Heart right ventricle (tissue), 16 donors: ENCODE measurements around the gene ZDHHC1. TPM values are rescaled to one million over a fixed set of nuclear protein-coding genes. Genes with fewer than 3 reads are reported as not detected.

Source experiments
- ATAC-seq, 8 donors: fragments of 200-7000 bp; cut with Tn5 transposase; one replicate each; pipeline ENCODE4 v1.9.1; 2020; ENCODE audit warnings: mild to moderate bottlenecking in 8 of 8, moderate library complexity in 8 of 8, moderate number of reproducible peaks in 1 of 8
- DNase-seq, 2 donors: peaks; one replicate each; pipeline ENCODE4 v3.0.0-alpha.2; 2020
- H3K27ac ChIP-seq, 10 donors: fragments of 200-600 bp; sonication (generic) in 2 of 10; one replicate each; pipeline versions ENCODE4 v1.5.0 to v1.8.0; 2020 to 2022; ENCODE audit warnings: mild to moderate bottlenecking in 3 of 10
- H3K27me3 ChIP-seq, 7 donors: fragments of 200-600 bp; one replicate each; pipeline ENCODE4 v1.8.0; 2021 to 2022; ENCODE audit warnings: mild to moderate bottlenecking in 2 of 7
- H3K36me3 ChIP-seq, 9 donors: fragments of 200-600 bp; sonication (generic) in 1 of 9; one replicate each; pipeline versions ENCODE4 v1.5.0 to v1.8.0; 2020 to 2022; ENCODE audit warnings: mild to moderate bottlenecking in 2 of 9
- H3K4me1 ChIP-seq, 9 donors: fragments of 200-600 bp; sonication (generic) in 1 of 9; one replicate each; pipeline versions ENCODE4 v1.5.0 to v1.8.0; 2020 to 2022; ENCODE audit warnings: mild to moderate bottlenecking in 4 of 9
- H3K4me3 ChIP-seq, 10 donors: fragments of 200-600 bp; sonication (generic) in 2 of 10; one replicate each; pipeline versions ENCODE4 v1.5.0 to v1.8.0; 2020 to 2022; ENCODE audit warnings: mild to moderate bottlenecking in 7 of 10, moderate library complexity in 2 of 10
- H3K9me3 ChIP-seq, 11 donors: fragments of 200-600 bp in 10 of 11; sonication (generic) in 2 of 11; one replicate each; pipeline versions ENCODE4 v1.5.0 to v1.8.0; 2013 to 2022; ENCODE audit warnings: mild to moderate bottlenecking in 2 of 11, control low read depth in 1 of 11, moderate library complexity in 1 of 11
- CTCF ChIP-seq, 9 donors: fragments of 200-600 bp; sonication (generic) in 2 of 9; IDR thresholded peaks; one replicate each; pipeline versions ENCODE4 v1.5.0 to v1.8.0; 2021 to 2022; ENCODE audit warnings: antibody characterized with exemption in 9 of 9, mild to moderate bottlenecking in 5 of 9, moderate library complexity in 1 of 9
- whole genome bisulfite sequencing, 2 donors: extraction: QIAGEN DNeasy Blood & Tissue Kit; methylation state at CpG; one replicate each; pipeline ENCODE4 v1.1.7; 2013; ENCODE audit warnings: inconsistent platforms in 1 of 2; 5-methylcytosine and 5-hydroxymethylcytosine counted together
- intact Hi-C, 10 donors: fragments of 100-400 bp; cut with DNase I; formaldehyde crosslinking; loops; one replicate each; pipeline versions ENCODE4 v1.11.1 to v1.14.2; 2022
- polyA plus RNA-seq, 2 donors: library from polyadenylated mRNA; stranded (reverse); fragments of 200-250 nt; gene quantifications; one replicate each; pipeline ENCODE4 v1.2.3, GENCODE V29; 2013
- total RNA-seq, 10 donors: library from RNA; stranded (reverse); fragmentation: NEBNext Ultra II Directional in 3 of 10; extraction: Animal tissue kit (Norgen Biotek cat#: 25700) in 3 of 10; gene quantifications; one replicate each; pipeline versions ENCODE4 v1.2.1 to v1.2.4, GENCODE V29; 2021 to 2023
- donor health status: Arrhythmogenic right ventricular cardiomyopathy.
- donor health status: ischemic (EF 13 %, LVEDD 7.1; RV severe dilation, severe dysfunction).
- donor health status: healthy with polysubstance abuse.
- donor health status: DM: no; HTN: yes; CAD: no.
- donor health status: DM: no; HTN: no; CAD: no.
- donor health status: ischemic (EF 25% LVEDD 6.9; RV normal size, moderate dysfunction).
- donor health status: ischemic (EF 25% LVEDD 5.7; RV mildly dilated, moderate dysfunction).
- donor health status: healthy.
- donor health status: DM: yes; HTN: yes; CAD: no.
- donor health status: Ischemic cardiomyopathy.
- donor health status: ischemic (EF 35%, LVEDD 5.7; RV mildly dilated, moderate dysfunction).
- donor health status: nonischemic (EF 11% LVEDD 7.7; RV severe dilation, severe dysfunction).
- donor health status: DM: yes; HTN: yes; CAD: no.
- donor health status: PGD.
- donor health status: ischemic (EF 29% LVEDD 5.4; RV normal size, mild dysfunction).
- donor health status: nonischemic (EF 23%, LVEDD 6.1; RV moderate dilation, normal function).

The ZDHHC1 gene
- total and polyA plus RNA-seq, 12 donors, result 3.2 to 6.3 (median 4.1) TPM

- intact Hi-C loops, result loop anchor here in 1 of 10 donors (10.0 kb wide), 1 partner anchor 82 kb away; no protein-coding TSS in a partner anchor
- TF ChIP-seq CTCF (IDR thresholded peaks at IDR 0.05), result peak; percentile 20 to 63 (median 54)
- H3K4me1 ChIP-seq, result peaks cover 45 to 75% (median 64%) of the 10 kb centered on the region in 9 donors
- 31 to 36% methylated on average over 6 of the region's 6 CpGs for WGBS, 2 donors
- ATAC-seq, result peak; percentile 18 to 73 (median 34)
- no peak overlapping the region for H3K4me3 ChIP-seq
- H3K36me3 ChIP-seq, result peaks cover 0 to 44% (median 4%) of the 10 kb centered on the region in 9 donors
- no peaks in the 10 kb centered on the region for H3K27me3 ChIP-seq
- DNase-seq, result peak; percentile 56 to 67
- peak overlapping the region in 9 of 10 donors; percentile 39 to 87 (median 69) for H3K27ac ChIP-seq
- no peaks in the 10 kb centered on the region for H3K9me3 ChIP-seq
Observed at GRCh38 chr16:67456391-67457081, 40.3 kb upstream of the ZDHHC1 start.

GRCh38 chr16:67454852-67455251 lies 38.6 kb upstream of the ZDHHC1 start:
- Histone ChIP-seq H3K9me3 (no peaks in the 10 kb centered on the region), H3K27me3 (no peaks in the 10 kb centered on the region), H3K36me3 (peaks cover 0 to 51% (median 4%) of the 10 kb centered on the region in 9 donors), H3K27ac (no peak overlapping the region), H3K4me3 (no peak overlapping the region), H3K4me1 (peaks cover 36 to 75% (median 61%) of the 10 kb centered on the region in 9 donors)
- WGBS, 2 donors, result 93 to 95% methylated on average over 6 of the region's 6 CpGs
- DNase-seq (no peak), ATAC-seq (no peak)
- TF ChIP-seq CTCF (IDR thresholded peaks at IDR 0.05), result no peak
- intact Hi-C loops, result loop anchor here in 1 of 10 donors (10.0 kb wide), 1 partner anchor 80 kb away; no protein-coding TSS in a partner anchor

DNA sequence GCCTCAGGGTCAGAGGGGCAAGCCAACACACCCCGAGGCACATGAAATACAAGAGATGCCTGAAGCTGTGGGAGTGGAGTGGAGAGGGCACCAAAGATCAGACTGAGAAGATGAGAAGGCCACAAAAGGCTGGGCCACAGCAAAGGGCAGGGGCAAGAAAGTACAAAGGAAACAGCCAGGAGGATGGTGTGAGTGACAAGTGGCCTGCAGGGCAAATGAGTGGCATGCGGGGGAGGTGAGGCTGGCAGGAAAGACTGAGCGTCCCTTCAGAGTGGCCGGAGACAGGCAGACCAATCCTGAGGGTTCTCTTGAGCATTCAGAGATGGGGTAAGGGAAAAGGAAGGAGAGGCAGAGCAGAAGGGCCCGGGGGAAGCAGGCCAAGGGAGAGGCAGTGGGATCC lies 37.8 kb upstream of the ZDHHC1 start:
- DNase-seq (no peak), ATAC-seq (no peak)
- Histone ChIP-seq H3K4me3 (no peak overlapping the region), H3K36me3 (peaks cover 0 to 59% (median 4%) of the 10 kb centered on the region in 9 donors), H3K9me3 (no peaks in the 10 kb centered on the region), H3K27me3 (no peaks in the 10 kb centered on the region), H3K4me1 (peaks cover 36 to 75% (median 61%) of the 10 kb centered on the region in 9 donors), H3K27ac (no peak overlapping the region)
- no peak for TF ChIP-seq CTCF (IDR thresholded peaks at IDR 0.05)
- intact Hi-C loops, result loop anchor here in 1 of 10 donors (10.0 kb wide), 1 partner anchor 79 kb away; no protein-coding TSS in a partner anchor
- WGBS, 2 donors, result 88% methylated on average over 5 of the region's 5 CpGs

- H3K27me3 ChIP-seq, result no peaks in the 10 kb centered on the region
- no peak for TF ChIP-seq CTCF (IDR thresholded peaks at IDR 0.05)
- intact Hi-C loops, result loop anchor here in 1 of 10 donors (10.0 kb wide), 1 partner anchor 77 kb away; no protein-coding TSS in a partner anchor
- no peaks in the 10 kb centered on the region for H3K9me3 ChIP-seq
- DNase-seq (no peak), ATAC-seq (peak in 2 of 8 donors; percentile 1 to 28)
- peaks cover 27 to 75% (median 61%) of the 10 kb centered on the region in 9 donors for H3K4me1 ChIP-seq
- H3K4me3 ChIP-seq, result no peak overlapping the region
- WGBS, 2 donors, result 73 to 78% methylated on average over 2 of the region's 2 CpGs
- peak overlapping the region in 4 of 10 donors; percentile 41 to 68 (median 54) for H3K27ac ChIP-seq
- peaks cover 0 to 74% (median 4%) of the 10 kb centered on the region in 9 donors for H3K36me3 ChIP-seq
Observed at GRCh38 chr16:67451704-67452435, 35.6 kb upstream of the ZDHHC1 start.
